ENCODE results near the gene JAGN1. TPM values are rescaled to one million over a fixed set of nuclear protein-coding genes. Genes with fewer than 3 reads are reported as not detected.
"Not testable (repeated sequence)": the region's sequence is repeated elsewhere in the genome, so short reads cannot be mapped to it uniquely, and the experiment has no call there.

JAGN1 gene
- 10 to 100 TPM; 50.4 to 91.0 (median 75.6) TPM for total RNA-seq

DNA sequence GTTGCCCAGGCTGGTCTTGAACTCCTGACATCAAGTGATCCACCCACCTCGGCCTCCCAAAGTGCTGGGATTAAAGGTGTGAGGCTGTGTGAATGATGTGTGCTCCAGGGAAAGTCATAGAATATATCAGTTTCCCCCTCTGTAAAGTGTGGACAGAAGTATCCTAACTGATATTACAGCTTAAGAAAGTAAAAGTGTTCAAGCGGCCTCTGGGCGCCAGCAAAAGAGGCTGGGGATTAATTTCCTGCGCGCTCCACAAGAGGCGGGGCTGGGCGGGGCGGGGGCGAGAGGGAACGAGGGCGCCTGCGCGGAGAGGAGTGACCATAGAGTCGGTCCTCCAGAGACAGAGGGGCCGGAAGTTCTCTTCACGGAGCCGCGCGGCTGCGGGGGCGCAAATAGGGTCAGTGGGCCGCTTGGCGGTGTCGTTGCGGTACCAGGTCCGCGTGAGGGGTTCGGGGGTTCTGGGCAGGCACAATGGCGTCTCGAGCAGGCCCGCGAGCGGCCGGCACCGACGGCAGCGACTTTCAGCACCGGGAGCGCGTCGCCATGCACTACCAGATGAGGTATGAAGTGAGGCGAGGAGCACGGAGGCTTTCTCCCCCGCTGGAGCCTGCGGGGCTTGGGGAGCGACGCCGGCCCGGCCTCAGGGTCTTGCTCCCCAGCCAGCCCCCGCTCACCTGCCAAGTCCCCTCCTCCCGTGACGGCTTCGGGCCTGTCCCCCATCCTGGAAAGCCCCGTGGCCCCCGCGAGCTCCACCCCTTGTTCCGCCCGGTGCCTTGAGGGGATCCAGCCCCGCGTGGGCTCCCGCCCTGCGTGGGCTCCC is at the start of gene JAGN1:
Gene JAGN1 (plus strand): TSS at position 362 of the 823 bp plus-strand sequence. CDS start 113 bp downstream, at position 475.
- DNase-seq (ENCODE audit: low spot score) (peak; percentile 72), ATAC-seq (ENCODE audit: low FRiP score) (peak; percentile 96)
- TF ChIP-seq, protein P1, sequence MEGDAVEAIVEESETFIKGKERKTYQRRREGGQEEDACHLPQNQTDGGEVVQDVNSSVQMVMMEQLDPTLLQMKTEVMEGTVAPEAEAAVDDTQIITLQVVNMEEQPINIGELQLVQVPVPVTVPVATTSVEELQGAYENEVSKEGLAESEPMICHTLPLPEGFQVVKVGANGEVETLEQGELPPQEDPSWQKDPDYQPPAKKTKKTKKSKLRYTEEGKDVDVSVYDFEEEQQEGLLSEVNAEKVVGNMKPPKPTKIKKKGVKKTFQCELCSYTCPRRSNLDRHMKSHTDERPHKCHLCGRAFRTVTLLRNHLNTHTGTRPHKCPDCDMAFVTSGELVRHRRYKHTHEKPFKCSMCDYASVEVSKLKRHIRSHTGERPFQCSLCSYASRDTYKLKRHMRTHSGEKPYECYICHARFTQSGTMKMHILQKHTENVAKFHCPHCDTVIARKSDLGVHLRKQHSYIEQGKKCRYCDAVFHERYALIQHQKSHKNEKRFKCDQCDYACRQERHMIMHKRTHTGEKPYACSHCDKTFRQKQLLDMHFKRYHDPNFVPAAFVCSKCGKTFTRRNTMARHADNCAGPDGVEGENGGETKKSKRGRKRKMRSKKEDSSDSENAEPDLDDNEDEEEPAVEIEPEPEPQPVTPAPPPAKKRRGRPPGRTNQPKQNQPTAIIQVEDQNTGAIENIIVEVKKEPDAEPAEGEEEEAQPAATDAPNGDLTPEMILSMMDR (IDR thresholded peaks at IDR 0.05), result no peak

DNA sequence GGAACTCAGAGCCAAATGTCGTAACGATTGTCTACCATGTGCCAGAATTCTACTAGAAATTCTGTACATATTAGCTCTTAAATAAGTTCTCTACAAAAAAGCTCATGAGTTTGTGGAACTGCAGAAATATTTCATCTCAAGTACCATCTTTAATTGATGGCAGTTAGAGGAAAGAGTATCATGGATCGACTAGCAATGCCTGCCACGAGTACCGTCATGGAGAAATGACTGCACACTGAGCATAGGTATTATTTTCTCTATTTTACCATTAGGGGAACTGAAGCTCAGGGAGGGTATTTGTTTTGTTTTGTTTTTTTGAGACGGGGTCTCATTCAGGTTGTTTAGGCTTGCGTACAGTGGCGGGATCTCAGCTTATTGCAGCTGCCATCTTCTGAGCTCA is 49.4 kb upstream of the JAGN1 start:
- DNase-seq (ENCODE audit: low spot score) (no peak), ATAC-seq (ENCODE audit: low FRiP score) (no peak)
- TF ChIP-seq, protein P1 (IDR thresholded peaks at IDR 0.05), result no peak

DNA sequence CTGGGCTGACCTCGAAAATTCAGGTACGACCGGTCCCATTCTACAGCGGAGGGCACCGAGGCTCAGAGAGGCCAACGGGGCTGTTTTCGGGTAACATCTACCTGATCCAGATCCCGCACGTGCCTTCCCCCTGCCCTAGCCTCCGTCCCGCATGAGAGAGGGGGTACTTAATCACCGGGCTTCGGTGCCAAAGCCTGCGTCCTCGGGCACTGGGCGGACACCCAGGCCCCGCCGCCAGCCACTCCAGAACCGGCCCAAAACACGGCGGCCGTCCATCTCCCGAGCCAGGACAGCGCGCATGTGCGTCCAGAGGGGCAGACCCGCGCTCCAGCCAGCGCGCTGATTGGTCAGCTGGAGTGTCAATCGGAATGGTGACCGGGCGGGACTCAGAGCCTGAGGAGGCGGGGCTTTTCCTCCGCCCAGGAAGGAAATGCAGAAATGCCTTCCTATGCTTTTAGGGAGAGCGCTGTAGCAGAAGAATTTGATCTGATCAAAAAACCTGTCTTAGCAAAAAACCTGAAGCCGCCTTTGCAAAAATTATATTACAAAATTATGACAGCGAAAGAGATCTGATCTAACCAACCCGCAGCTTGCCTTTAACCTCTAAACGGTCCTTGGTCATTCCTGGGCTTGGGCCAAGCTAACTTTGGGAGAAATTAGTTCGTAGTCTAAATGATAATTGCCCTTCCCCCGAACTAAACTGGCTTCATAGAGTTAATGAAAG is 46.5 kb upstream of the JAGN1 start, which contains the start of gene RPUSD3:
Gene RPUSD3 (minus strand): TSS at position 294 of the 724 bp plus-strand sequence. CDS start 18 bp downstream, at position 276.
- ATAC-seq (ENCODE audit: low FRiP score) (peak; percentile 98), DNase-seq (ENCODE audit: low spot score) (peak; percentile 99)
- TF ChIP-seq, protein P1 (IDR thresholded peaks at IDR 0.05), result no peak

DNA sequence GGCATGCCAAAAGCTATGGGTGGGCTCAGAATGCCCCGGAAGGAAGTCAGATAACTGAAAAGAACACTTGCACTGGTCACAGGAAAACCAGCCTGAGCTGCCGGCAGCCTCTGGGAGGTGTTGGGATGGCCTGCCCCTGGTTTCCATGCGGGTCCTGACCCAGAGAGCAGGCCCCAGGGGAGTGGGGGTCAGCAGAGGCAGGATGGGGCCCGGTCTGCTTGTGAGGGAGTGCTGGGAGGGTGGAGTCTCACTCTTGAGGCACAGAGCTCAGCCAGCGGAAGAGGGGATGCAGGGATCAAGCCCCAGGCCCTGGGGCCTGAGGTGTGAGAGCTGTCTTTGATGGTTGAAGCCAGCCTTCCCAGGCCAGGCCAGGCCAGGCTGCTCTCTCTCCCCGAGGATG is 44.2 kb upstream of the JAGN1 start:
- ATAC-seq (ENCODE audit: low FRiP score) (no peak), DNase-seq (ENCODE audit: low spot score) (no peak)
- TF ChIP-seq, protein P1 (IDR thresholded peaks at IDR 0.05), result no peak

DNA sequence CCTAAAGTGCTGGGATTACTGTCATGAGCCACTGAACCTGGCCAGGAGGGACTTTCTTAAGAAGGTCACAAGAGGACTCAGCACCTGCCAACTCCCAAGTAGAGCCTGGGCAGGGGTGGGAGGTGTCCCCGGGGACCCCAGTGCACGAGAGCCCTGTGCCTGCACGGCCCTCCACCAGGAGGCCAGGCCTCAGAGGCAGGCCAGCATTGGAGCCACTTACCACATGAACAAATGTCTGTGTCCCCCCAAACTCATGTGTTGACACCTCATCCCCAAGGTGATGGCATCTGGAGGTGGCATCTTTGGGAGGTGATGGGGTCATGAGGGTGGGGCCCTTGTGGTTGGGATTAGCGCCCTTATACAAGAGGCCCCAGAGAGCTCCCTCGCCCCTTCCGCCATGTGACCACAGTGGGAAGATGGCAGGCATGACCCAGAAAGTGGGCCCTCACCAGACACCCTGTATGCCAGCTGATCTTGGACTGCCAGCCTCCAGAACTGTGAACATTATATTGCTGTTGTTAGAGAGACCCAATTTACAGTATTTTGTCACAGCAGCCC is 43.4 kb upstream of the JAGN1 start:
- TF ChIP-seq, protein P1 (IDR thresholded peaks at IDR 0.05), result no peak
- ATAC-seq (ENCODE audit: low FRiP score) (no peak), DNase-seq (ENCODE audit: low spot score) (no peak)

DNA sequence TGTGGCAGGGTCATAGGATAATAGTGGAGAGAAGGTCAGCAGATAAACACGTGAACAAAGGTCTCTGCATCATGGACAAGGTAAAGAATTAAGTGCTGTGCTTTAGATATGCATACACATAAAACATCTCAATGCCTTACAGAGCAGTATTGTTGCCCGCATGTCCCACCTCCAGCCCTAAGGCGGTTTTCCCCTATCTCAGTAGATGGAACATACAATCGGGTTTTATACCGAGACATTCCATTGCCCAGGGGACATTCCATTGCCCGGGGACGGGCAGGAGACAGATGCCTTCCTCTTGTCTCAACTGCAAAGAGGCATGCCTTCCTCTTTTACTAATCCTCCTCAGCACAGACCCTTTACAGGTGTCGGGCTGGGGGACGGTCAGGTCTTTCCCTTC is 42.5 kb upstream of the JAGN1 start:
- DNase-seq (ENCODE audit: low spot score); ATAC-seq (ENCODE audit: low FRiP score): not testable (repeated sequence)

DNA sequence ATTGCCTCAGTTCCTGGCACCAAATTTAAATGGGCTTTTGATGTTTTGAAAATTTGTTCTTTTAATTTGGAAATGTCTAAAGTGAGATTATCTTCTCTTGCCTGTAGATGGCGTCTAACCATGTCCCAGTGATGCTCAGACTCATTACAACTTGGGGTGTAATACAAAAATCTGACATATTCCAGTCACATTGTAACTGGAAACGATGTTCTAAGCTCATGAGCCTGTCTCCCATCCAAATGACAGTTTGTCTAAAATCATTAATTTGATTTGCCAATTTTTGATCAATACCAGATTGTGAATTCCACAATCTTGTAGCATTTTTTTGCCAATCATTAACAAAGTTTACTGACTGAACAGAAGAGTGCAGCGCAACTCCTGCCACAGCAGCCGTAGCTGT is 41.5 kb upstream of the JAGN1 start:
- not testable (repeated sequence) for ATAC-seq (ENCODE audit: low FRiP score); DNase-seq (ENCODE audit: low spot score)

DNA sequence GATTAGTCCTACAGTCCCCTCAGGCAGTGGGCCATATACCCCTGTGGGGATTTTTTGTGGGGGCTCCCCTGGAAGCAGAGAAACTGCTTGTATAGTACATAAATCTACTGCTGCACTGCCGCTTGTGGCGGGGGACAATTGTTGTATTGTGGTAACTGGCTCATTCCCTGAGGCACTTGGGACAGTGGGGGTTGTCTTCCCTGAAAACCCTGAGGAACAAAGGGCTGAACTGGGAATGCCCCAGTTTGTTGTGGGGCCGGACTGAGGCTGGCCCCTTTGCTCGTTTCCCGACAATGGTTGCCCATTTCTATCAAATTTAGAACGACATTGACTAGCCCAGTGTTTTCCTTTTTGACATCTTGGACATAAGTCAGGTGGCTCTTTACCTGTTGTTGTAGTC is 39.0 kb upstream of the JAGN1 start:
- not testable (repeated sequence) for ATAC-seq (ENCODE audit: low FRiP score); DNase-seq (ENCODE audit: low spot score)

DNA sequence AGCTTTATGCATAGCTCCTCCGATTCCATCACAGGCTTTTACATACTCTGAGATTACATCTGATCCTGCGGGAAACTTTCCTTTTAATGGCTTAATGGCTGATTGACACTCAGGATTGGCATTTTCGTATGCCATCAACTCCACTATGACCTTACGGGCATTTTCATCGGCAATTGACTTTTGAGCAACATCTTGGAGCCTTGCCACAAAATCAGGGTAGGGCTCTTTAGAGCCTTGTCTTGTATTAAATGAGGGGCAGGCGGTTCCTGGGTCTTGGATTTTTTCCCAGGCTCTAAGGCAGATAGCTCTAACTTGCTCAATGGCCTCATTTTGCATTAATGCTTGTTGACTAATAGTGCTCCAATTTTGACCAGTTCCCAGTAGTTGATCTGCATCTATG is 38.5 kb upstream of the JAGN1 start:
- DNase-seq (ENCODE audit: low spot score); ATAC-seq (ENCODE audit: low FRiP score): not testable (repeated sequence)
